Femur (tissue), 1 donor: Measurements from ENCODE around the gene ATG16L1.

Experiments used
- DNase-seq: peaks from one replicate; pipeline ENCODE4 v3.0.0-alpha.2; 2017

Gene ATG16L1

DNA sequence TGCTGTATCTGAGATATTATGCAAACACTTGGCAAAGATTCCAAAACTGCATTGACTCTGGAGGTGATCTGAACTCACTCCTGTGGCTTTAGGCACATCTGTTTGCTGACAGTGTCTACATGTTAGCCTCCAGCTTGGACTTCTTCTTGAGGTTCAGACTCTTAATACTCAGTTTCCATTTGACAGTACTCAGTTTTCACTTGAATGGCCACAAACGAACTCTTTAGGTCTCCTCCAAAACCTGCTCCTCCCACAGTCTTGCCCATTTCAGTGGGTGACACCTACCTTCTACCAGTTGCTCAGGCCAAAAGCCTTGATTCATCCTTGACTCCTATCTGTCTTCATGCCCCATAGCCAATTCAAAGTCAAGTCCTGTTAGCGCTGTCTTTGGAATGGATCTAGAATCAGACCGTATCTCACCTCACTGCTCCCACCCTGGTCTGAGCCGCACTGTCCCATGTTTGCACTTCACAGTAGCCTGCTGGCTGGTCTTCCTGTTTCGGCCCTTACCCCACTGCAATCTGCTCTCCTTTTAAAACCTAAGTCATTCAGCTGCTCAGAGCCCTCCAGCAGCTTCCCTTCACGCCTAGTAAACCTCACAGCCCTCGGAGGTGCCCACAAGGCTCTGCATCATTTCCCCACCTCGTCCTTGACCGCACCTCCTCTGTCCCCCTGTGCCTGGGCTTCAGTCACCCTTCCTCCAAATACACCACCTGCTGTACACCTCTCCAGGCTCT, 10.5 kb downstream of the ATG16L1 start:
- no peak for DNase-seq

DNA sequence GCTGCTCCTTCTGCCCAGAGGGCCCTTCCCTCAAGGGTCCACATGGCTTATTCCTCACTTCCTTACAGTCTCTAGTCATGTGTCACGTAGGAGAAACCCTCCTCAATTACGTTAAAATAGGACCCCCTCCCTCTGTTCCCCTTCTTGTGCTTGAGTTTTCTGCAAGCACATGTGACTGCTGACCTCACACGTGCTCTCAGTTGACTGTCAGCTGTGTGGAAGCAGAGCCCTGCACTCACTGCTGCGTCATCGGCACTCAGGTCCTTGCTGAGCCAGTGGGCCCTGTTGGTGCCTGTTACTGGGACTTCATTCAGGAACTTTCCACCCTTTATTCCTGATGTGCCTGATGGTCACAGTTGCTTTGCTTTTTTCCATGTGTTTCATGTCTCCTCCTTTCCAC, 11.1 kb downstream of the ATG16L1 start:
- no peak for DNase-seq

DNA sequence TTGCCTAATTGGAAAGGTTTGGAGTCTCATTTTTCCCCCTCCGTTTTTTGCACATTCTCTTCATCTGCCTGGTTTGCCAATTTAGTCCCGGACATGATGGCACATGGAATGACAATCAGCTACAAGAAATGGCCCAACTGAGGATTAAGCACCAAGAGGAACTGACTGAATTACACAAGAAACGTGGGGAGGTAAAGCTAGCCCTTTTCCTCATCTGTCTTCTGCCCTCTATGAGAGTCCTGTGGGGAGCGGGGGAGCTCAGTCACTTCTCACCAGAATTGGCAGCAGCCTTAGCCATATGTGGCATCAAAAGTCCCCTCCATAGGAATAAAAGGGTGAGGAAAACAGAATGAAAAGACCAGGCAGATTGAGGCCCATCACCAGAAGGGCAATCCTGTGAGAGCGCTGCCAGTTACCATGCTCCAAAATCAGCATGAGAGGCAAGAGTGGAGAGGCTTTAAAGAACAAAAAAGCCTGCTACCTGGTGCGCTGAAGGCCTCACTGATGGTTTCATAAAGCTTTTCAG, 11.6 kb downstream of the ATG16L1 start:
- DNase-seq, result no peak

DNA sequence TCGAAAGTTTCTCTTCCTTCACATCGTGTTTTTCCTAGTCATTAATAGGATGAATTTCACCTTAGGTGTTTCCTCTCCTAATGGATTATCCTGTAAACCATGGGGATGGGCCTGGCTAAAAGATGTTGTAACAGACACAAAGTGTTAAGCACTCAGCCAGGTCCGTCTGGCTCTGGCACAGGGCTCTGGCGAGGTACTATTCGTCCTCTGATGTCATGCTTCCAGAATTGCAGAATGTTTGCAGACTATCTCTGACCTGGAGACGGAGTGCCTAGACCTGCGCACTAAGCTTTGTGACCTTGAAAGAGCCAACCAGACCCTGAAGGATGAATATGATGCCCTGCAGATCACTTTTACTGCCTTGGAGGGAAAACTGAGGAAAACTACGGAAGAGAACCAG, 13.2 kb downstream of the ATG16L1 start:
- DNase-seq, result no peak

DNA sequence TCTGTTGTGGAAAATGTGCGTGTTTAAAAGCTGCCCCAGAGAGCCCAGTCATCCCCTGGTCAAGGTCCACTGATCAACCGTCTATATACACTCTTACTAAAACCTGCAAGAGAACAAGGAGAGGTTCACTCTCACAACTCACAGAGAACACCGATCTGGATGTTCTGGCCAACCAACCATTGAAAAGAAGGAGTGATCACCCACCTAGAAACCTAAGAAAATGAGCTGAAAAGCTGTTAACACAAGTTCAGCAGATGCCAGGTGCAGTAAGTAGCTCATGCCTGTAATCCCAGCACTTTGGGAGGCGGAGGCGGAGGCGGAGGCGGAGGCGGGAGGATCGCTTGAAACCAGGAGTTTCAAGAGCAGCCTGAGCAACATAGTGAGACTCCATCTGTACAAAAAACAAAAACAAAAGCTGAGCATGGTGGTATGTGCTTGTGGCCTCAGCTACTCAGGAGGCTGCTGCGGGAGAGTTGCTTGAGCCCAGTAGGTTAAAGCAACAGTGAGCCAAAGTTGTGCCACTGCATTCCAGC, 14.5 kb downstream of the ATG16L1 start:
- no peak for DNase-seq

DNA sequence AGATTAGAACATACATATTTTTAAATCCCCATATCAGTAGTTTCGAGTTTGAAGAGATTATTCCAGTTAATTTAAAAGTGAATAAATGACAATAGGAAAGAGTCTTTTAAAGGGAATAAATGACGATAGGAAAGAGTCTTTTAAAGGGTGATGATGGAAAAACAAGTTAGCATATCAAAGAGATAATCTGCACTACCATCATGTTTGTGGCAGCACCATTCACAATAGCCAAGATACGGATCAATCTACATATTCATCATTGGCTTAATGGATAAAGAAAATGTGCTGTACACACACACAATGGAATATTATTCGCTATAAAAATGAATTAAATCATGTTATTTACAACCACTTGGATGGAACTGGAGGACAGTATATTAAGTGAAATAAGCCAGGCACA, 15.0 kb downstream of the ATG16L1 start:
- DNase-seq, result no peak

DNA sequence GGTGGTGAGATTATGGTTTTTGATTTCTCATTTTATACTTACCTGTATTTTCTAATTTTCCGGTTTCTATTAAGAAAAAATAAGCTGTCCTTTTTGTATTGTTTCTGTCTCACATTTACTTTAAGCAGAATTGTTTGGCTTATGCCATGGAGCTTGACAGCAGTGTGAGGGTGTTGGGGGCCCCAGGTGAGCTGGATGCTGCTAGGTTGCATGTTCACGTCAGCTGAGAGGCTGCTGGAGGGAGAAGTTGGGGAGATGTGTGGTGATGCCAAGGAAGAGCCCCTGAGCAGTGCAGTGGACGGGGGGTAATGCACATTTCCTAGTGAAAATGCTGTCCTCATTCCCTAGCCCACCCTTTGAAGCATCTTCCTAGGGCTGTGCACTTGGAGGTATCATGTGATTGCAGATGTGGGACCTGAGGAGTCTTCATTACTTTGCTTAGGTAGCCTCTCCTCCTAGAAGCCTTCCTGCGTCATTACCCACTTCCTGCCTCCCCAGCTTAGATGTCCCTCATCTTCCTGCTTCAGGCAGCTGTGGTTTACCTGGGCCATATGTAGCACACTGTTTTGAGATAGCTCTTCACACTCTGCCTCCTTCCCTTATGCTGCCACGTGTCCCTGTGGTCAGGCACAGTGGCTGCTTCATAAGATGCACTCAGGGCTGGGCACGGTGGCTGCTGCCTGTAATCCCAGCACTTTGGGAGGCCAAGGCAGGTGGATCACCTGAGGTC, 16.2 kb downstream of the ATG16L1 start:
- no peak for DNase-seq

DNA sequence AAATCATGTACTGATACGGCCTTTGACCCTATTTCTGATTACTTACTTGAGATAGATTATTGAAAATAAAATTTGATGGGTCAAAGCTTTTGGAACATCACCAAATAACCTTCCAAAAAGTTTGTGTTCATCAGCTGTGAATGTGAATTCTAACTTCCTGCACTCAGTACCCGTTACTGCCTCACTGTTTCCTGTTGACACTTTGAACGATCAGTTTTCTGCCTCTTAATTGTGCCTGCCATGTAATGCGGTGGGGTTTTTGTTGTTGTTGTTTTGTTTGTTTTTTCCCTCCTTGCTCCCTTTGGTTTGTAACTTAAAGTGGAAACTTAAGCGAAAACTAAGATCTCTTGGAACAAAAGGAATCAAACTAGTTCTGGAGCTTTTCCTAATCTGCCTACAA, 18.9 kb downstream of the ATG16L1 start:
- no peak for DNase-seq

DNA sequence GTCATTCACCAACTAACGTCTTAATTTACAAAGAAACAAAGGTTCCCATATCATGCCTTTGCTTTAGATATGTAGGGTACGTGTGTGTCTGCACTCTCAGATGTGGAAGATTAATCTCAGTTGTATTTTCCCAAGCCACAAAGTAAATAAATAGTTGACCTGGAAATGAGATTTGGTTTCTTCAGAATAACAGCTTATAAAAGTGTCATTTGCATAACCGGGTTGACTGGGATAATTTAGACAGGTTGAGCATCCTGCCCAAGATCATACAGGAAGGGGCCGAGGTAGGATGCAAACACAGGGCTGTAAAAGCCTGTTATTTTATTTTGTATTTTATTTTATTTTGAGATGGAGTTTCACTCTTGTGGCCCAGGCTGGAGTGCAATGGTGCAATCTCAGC, 19.5 kb downstream of the ATG16L1 start:
- no peak for DNase-seq

DNA sequence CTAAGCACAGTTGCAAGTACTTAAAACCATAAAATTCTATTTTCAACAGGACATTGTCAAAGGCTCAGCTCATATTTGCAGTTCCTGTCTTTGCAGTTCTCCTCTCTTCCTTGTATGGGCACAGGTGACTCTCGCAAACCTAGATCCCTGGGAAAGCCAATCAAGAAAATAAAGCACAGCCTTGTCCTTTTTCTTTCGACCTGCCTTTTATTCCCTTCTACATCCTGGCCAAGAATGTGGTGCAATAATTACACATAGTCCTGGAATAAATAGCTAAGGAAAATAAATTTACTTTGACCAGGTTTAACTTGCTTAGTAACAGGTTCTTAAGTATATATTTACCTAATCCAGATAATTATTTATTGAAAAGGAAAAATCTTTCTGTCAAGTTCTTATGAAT, 20.2 kb downstream of the ATG16L1 start:
- no peak for DNase-seq

DNA sequence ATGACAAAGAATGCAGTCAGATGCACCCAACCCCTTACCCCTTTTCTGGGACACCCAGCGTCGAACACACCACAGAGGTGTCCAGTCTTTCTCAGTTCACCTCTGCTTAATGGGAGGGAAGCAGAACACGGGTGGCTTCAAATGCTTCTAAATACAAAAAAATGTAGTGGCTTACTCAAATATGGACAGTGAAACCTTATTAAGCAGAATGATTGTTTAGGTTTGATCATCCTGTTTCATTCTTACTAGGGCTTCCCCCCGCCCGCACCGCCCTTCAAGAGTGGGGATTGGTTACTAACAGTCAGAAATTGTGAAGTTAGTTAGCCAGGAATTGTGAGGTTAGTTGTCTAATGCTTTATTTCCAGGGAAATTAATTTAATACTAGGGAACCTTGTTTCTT, 21.6 kb downstream of the ATG16L1 start:
- no peak for DNase-seq

DNA sequence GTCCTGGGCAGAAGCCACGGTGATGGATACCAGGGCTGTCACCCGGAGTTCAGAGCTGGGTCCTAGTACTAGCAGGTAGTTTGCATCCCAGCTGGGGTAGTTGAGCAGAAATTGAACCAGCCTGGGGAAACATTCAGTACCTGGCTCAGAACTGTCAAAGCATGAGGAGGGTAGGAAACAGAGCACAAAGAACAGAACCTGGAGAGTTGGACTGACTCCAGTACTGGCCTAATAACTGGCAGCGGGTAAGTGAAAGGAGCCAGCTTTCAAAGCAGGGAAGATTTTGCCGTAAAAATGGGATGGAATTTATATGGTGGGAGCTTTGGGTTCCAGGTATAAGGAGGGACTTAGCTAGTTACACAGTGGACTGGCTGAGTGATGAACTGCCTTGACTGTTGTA, 23.8 kb downstream of the ATG16L1 start:
- DNase-seq, result no peak

DNA sequence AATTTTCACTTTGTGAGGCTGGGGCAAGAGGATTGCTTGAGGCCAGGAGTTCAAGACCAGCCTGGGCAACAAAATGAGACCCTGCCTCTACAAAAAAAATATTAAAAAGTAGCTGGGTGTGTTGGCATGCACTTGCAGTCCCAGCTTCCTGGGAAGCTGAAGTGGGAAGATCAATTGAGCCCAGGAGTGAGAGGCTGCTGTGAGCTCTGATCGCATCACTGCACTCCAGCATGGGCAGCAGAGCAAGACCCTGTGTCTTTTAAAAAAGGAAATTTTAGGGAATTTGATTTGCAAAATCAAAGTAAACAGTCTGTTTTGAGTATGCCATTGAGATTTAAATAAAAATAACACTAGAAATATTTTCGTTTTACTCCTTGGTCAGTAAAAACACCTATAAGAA, 27.4 kb downstream of the ATG16L1 start:
- DNase-seq, result no peak

DNA sequence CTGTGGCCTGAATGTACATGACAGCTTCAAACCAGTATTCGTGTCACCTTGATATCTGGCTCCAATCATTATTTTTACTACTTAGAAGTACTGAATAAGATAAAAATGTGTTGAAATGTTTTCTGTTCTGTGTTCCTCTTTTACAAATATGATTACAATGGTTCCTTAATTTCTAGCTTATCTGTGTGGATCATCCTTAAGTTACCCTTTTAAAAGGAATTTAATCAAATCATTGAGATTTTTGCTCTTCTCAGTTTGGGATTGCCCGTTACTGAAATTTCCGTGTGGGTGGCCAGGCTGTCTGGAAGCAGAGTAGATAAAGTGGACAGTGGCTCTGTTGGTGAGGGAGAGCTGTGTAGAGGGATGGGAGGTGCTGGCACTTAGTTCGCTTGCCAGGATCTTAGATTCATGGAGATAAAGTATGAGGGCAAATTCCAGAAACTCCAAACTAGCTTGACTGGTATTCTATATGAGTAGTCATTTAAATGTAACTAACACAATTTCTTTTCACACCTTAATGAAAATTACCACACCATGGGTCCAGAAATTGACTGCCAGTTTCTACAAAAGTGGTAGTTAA, 28.7 kb downstream of the ATG16L1 start:
- no peak for DNase-seq

DNA sequence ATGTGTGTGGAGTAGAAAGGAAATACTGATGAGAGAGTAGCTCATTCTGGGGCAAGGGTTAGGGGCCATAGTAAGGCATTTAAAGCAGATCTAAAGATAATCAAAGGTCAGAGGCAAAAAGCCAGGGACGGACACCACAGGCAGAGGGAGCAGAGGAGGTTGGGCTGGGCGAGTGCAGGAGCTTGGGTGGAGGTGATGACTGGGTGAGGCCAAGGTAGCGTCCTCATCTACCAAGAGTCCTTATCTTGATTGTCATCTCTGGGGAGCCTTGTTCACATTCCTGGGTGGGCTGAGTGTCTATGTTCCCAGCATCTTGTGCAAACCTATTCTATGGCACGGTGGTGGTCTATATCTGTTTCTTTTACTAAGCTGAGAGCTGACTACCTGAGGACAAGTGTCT, 30.1 kb downstream of the ATG16L1 start:
- no peak for DNase-seq

DNA sequence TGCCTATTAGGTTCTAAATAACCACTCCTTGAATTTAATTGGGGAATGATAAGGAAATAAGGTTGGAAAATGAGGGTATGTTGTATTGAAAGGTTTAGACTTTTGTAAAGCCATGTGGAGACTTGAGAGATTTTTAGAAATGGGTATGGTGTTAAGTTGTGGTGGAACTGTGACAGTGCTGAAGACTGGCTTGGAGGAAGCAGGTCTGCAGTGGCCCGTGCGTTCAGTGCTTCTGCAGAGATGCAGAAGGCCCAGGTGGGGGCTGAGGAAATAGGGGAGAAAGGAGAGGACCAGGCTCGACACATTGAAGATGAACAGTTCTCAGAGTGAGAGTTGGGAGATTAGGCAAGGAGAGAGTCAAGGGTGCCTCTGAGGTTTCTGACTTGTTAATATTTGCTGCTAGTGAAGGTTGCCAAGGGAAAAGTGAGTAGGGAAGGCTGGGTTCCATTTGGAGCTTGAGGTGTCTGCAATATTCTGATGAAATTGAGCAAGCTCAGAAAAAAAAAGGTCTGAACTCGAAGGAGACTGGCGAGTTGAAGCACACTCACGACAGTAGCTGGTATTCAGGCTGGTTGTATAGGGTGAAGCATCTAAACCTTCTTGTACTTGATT, 30.6 kb downstream of the ATG16L1 start:
- no peak for DNase-seq

DNA sequence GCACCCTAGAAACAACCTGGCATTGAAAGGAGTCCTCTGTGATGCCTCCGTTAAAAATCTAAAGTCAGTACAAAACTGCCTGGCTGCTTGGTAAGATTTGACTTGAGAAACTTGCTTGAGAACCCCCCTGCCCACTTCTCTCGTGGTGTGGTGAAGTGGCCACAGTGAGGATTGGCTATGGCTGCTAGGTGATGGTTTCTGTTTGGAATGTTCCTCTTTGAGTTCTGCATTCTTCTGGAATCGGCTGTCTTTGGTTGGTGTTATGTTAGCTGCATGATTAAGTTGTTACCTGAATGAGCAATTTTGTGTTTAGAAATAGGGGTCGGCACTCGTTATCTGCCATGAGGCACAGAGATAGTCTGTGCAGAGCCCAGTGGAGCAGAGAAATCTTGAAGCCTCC, 34.4 kb downstream of the ATG16L1 start:
- no peak for DNase-seq

DNA sequence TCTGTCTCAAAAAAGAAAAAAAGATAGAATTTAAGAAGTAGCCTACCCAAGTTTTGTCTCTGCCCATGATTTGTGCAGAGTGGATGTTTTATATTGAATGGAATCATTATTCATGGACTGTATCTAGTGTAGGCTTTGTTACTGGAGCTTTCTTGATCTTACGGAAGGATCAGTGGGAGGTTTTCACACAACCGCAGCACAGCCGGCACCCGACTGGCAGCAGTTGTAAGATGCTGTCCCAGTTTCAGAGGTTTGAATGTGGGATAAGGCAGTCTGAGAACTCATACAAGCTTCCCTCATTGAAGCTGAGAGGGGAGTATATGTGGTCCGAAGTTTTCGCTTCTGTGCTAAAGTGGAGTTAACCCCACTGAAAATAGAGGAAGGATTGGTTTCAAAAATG, 36.4 kb downstream of the ATG16L1 start:
- DNase-seq, result no peak

DNA sequence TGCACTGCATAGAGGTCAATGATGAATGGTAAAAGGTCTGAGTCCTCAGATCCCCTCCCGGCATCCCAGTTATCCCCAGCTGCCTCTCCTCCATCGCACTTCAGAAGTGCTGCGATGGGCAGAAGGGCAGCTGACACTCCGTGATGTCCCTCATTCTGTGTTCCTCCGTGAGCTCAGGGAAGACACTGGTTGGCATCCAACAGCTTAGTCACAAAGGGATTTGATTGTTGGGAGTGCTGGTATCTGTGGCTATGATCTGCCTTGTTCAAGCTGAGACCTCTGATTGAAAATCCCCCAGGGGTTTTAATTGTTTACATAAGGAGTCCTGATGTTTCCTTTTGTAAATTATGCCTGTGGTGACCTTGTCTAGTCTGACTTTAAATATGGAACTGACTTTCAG, 37.2 kb downstream of the ATG16L1 start:
- DNase-seq, result no peak

DNA sequence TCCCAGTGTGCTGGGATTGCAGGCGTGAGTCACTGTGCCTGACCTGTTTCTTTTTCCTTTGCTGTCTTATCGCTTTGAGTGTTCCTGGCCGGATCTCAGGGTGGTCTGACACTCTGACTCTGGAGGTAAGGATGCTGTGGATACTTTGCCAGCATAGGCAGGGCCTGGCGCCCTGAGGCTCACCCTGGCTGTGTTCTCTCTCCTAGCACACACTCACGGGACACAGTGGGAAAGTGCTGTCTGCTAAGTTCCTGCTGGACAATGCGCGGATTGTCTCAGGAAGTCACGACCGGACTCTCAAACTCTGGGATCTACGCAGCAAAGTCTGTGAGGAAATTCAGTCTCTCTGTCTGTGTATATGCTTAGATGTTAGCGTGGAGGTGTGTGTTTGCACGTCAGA, 38.2 kb downstream of the ATG16L1 start:
- DNase-seq, result no peak

DNA sequence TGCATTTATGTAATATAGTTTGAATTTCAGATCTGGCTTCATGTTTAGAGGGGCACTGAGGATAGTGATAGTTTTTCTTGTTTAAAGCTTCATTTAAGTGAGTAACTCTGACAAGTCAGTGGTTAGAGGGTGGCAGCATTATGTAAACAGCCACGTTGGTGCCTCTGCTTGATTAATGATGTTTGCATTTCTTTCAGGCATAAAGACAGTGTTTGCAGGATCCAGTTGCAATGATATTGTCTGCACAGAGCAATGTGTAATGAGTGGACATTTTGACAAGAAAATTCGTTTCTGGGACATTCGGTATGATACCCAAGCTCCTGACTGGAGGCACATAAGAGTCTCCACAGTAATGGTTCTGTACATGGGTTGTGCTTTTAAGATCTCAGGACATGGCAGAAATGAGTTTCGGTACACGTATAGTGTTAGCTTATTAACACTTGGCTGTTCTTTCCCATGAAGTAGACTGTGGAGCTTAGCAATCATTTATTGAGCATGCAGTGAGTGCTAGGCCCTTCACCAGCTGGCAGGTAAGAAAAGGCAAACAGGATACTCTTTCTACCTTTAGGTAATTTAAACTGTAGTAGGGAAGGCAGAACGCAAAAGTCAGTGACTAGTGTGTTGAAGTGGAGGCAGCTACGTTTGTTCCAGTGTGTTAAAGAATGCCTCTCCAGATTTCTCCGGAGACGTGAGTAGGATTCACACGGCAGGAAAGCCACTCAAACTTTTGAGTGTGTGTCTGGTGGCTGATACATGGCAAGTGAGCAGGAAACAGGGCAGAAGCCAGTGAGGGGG, 38.8 kb downstream of the ATG16L1 start:
- no peak for DNase-seq

DNA sequence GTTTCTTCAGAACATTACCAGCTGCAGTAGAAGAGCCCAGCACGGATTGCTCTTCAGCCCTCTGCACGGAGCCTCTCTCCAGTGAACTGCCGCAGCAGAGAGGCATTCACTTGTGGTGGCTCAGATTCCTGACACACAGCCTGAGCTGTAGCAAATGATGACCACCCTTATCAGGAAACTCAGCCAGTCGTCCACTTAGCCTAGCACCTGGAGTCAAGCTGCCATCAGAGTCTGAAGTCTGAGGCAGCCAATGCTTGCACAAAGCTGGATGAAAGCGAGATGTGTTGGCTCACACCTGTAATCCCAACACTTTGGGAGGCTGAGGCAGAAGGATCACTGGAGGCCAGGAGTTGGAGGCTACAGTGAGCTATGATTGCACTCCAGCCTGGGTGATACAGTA, 44.4 kb downstream of the ATG16L1 start:
- no peak for DNase-seq

DNA sequence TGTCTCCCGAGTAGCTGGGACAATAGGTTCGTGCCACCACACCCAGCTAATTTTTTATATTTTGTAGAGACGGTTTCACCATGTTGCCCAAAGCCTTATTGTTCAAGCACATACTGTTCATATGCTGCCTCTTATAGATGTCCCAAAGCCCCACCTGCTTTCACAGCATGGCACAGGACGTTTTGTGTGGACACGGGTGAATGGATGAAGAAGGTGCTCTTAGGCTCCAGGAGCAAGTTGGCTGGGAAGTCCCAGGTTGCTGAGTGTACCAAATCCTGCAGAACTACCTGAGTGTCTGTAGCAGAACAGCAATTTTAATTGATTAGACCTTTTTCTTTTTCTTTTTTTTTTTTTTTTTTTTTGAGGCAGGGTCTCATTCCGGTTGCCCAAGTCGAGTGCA, 45.6 kb downstream of the ATG16L1 start:
- DNase-seq, result no peak
